Lower leg skin (tissue), 3 donors: ENCODE data around the gene TAPBP.

ENCODE experiments used
- CTCF ChIP-seq, 3 donors: fragments of 450-650 bp; IDR thresholded peaks; one replicate each; pipeline ENCODE4 v1.5.1; 2016; ENCODE audit warnings: antibody characterized with exemption in 3 of 3, mild to moderate bottlenecking in 3 of 3, moderate library complexity in 2 of 3
- POLR2A ChIP-seq, 2 donors: fragments of 450-650 bp; IDR thresholded peaks; one replicate each; pipeline ENCODE4 v1.6.1; 2016 to 2017; ENCODE audit warnings: antibody characterized with exemption in 2 of 2, mild to moderate bottlenecking in 1 of 2, moderate library complexity in 1 of 2

- TF ChIP-seq CTCF (IDR thresholded peaks at IDR 0.05) (no peak), POLR2A (IDR thresholded peaks at IDR 0.05) (no peak)
These were observed 7.3 kb upstream of the TAPBP start for GRCh38 chr6:33321227-33321626.
